ENCODE measurements around the gene CFAP100.

DNA sequence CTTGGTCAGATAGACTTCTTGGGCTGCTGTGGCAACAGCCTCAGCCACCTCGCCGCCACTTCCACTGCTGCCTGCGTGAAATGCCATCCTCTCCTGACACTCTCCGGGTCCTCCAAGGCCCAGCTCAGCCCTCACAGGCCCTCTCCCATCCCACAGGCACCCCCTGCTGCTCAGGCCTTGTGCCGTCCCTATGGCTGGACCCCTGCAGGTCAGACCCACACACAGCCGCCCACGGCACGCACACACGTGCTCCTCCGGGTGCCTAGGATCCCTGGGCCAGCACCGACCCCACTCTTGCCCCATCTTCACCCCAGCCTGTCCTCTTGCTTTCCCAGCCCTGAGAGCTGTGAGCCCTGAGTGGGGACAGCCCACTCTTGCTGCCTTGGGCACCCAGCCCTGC lies 19.7 kb downstream of the CFAP100 start:
- TF ChIP-seq, protein P1, sequence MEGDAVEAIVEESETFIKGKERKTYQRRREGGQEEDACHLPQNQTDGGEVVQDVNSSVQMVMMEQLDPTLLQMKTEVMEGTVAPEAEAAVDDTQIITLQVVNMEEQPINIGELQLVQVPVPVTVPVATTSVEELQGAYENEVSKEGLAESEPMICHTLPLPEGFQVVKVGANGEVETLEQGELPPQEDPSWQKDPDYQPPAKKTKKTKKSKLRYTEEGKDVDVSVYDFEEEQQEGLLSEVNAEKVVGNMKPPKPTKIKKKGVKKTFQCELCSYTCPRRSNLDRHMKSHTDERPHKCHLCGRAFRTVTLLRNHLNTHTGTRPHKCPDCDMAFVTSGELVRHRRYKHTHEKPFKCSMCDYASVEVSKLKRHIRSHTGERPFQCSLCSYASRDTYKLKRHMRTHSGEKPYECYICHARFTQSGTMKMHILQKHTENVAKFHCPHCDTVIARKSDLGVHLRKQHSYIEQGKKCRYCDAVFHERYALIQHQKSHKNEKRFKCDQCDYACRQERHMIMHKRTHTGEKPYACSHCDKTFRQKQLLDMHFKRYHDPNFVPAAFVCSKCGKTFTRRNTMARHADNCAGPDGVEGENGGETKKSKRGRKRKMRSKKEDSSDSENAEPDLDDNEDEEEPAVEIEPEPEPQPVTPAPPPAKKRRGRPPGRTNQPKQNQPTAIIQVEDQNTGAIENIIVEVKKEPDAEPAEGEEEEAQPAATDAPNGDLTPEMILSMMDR (IDR thresholded peaks at IDR 0.05) = no peak
- no peak for TF ChIP-seq POLR2A (IDR thresholded peaks at IDR 0.05)

All from thyroid gland (tissue), 4 donors.